Measurements from ENCODE around the gene ACAD8.
"Not testable (repeated sequence)": the region's sequence is repeated elsewhere in the genome, so short reads cannot be mapped to it uniquely, and the experiment has no call there.

ACAD8 gene

GRCh38 chr11:134282121-134283045 lies 29.0 kb downstream of the ACAD8 start:
- H3K9ac ChIP-seq (ENCODE audit: low read length), result no peak overlapping the region
- no peaks in the 10 kb centered on the region for H4K20me1 ChIP-seq (ENCODE audit: insufficient read depth, low read length)
- H3K79me2 ChIP-seq (ENCODE audit: low read length), result no peaks in the 10 kb centered on the region
- no peak overlapping the region for H3K4me2 ChIP-seq (ENCODE audit: low read depth, low read length)
- no peaks in the 10 kb centered on the region for H3K9me2 ChIP-seq (replicated peaks; ENCODE audit: insufficient read depth, low read length)
- no peak overlapping the region for H3K27ac ChIP-seq (ENCODE audit: low read length)
- H3K4me1 ChIP-seq (ENCODE audit: low read length), result no peaks in the 10 kb centered on the region
- TF ChIP-seq EZH2phosphoT487 (IDR thresholded peaks at IDR 0.05; ENCODE audit: low read length) (no peak), EZH2 (optimal IDR thresholded peaks at IDR 0.05; ENCODE audit: low read depth, low read length) (no peak)
- TF ChIP-seq, protein P1, sequence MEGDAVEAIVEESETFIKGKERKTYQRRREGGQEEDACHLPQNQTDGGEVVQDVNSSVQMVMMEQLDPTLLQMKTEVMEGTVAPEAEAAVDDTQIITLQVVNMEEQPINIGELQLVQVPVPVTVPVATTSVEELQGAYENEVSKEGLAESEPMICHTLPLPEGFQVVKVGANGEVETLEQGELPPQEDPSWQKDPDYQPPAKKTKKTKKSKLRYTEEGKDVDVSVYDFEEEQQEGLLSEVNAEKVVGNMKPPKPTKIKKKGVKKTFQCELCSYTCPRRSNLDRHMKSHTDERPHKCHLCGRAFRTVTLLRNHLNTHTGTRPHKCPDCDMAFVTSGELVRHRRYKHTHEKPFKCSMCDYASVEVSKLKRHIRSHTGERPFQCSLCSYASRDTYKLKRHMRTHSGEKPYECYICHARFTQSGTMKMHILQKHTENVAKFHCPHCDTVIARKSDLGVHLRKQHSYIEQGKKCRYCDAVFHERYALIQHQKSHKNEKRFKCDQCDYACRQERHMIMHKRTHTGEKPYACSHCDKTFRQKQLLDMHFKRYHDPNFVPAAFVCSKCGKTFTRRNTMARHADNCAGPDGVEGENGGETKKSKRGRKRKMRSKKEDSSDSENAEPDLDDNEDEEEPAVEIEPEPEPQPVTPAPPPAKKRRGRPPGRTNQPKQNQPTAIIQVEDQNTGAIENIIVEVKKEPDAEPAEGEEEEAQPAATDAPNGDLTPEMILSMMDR (IDR thresholded peaks at IDR 0.05; ENCODE audit: low read length), result no peak
- no peak overlapping the region for H3K4me3 ChIP-seq (ENCODE audit: low read length)
- no peak overlapping the region for H2AFZ ChIP-seq (ENCODE audit: low read length)
- no peaks in the 10 kb centered on the region for H3K9me3 ChIP-seq (replicated peaks; ENCODE audit: insufficient read depth, low read length)
- H3F3A ChIP-seq (ENCODE audit: insufficient read depth, low read length), result no peaks in the 10 kb centered on the region
- no peaks in the 10 kb centered on the region for H3K36me3 ChIP-seq (replicated peaks; ENCODE audit: insufficient read depth, low read length)
- no peak for DNase-seq
- H3K27me3 ChIP-seq (replicated peaks; ENCODE audit: insufficient read depth, low read length), result no peaks in the 10 kb centered on the region

DNA sequence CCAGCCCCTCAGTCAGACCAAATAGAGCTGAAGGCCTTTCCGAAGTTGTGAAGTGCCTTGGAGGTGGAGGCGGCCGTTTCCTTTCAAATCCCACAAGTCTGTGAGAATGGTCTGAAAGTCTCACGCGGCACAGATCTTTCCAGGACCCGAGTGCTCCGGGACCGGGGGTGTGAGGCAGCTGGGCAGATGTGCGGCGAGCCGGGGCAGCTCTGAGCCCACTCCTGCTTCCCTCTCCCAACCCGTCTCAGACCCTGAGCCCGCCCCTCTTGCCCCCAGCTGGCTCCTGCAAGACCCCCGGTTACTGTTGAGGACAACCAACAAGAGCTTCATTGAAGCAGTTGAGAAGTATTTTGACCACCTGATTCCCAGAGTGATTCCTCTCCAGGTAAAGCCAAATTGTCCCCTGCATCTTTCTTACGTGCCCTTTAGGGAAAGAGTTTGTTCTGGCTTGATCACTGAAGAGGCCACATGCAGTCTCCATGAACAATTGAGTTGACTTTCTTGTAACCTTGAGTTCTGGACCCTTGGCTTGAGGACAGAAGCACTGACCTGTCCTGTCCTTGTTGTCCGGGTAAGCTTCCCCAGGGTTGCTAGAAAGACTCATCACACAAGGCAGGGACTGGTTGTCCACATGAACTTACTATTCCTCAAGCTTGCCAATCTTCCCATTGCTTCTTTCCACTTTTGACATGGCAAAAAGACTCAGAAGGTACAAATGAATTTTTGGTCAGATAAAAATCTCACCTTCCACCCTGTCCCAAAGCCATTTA lies 30.3 kb downstream of the ACAD8 start:
- no peak for DNase-seq
- H3K36me3 ChIP-seq (replicated peaks; ENCODE audit: insufficient read depth, low read length), result no peaks in the 10 kb centered on the region
- H3K4me3 ChIP-seq (ENCODE audit: low read length), result no peak overlapping the region

DNA sequence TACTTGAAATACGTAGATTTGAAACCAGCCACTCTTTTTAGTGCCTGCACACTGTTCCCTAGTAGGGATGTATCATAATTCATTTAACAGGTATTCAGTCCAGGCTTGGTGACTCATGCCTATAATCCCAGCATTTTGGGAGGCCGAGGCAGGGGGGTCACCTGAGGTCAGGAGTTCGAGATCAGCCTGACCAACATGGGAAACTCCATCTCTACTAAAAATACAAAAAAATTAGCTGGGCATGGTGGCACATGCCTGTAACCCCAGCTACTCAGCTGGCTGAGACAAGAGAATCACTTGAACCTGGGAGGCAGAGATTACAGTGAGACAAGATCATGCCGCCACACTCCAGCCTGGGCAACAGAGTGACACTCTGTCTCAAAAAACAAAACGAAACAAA lies 31.0 kb downstream of the ACAD8 start:
- H3K36me3 ChIP-seq (replicated peaks; ENCODE audit: insufficient read depth, low read length); H3K27me3 ChIP-seq (replicated peaks; ENCODE audit: insufficient read depth, low read length); H3K4me3 ChIP-seq (ENCODE audit: low read length); H3F3A ChIP-seq (ENCODE audit: insufficient read depth, low read length); H3K4me1 ChIP-seq (ENCODE audit: low read length); H3K9me3 ChIP-seq (replicated peaks; ENCODE audit: insufficient read depth, low read length); H3K79me2 ChIP-seq (ENCODE audit: low read length); H3K9me2 ChIP-seq (replicated peaks; ENCODE audit: insufficient read depth, low read length); DNase-seq; H3K4me2 ChIP-seq (ENCODE audit: low read depth, low read length); H3K9ac ChIP-seq (ENCODE audit: low read length); H4K20me1 ChIP-seq (ENCODE audit: insufficient read depth, low read length); H2AFZ ChIP-seq (ENCODE audit: low read length); H3K27ac ChIP-seq (ENCODE audit: low read length): not testable (repeated sequence)

More for the DNA sequence above, 30.3 kb downstream of the ACAD8 start:
- Histone ChIP-seq H3K9me2 (replicated peaks; ENCODE audit: insufficient read depth, low read length) (no peaks in the 10 kb centered on the region), H3K27me3 (replicated peaks; ENCODE audit: insufficient read depth, low read length) (no peaks in the 10 kb centered on the region), H3K4me1 (ENCODE audit: low read length) (no peaks in the 10 kb centered on the region), H3K9me3 (replicated peaks; ENCODE audit: insufficient read depth, low read length) (no peaks in the 10 kb centered on the region), H3K79me2 (ENCODE audit: low read length) (no peaks in the 10 kb centered on the region), H2AFZ (ENCODE audit: low read length) (no peak overlapping the region), H3F3A (ENCODE audit: insufficient read depth, low read length) (no peaks in the 10 kb centered on the region), H3K9ac (ENCODE audit: low read length) (no peak overlapping the region), H3K27ac (ENCODE audit: low read length) (no peak overlapping the region), H3K4me2 (ENCODE audit: low read depth, low read length) (no peak overlapping the region), H4K20me1 (ENCODE audit: insufficient read depth, low read length) (no peaks in the 10 kb centered on the region)
- TF ChIP-seq, protein P1 (IDR thresholded peaks at IDR 0.05; ENCODE audit: low read length), result no peak
- no peak for TF ChIP-seq EZH2phosphoT487 (IDR thresholded peaks at IDR 0.05; ENCODE audit: low read length)
- no peak for TF ChIP-seq EZH2 (optimal IDR thresholded peaks at IDR 0.05; ENCODE audit: low read depth, low read length)

Measured in MM.1S (cell line).